Stimulated activated CD4-positive, alpha-beta T cell treated with anti-CD3 and anti-CD28 coated beads, Interleukin-1b, Interleukin-23, amount 100 ng/mL, for 24 hours (primary cell): ENCODE data around the gene SOX11.

Experiments
- DNase-seq, 4 experiments: peaks; one replicate each; pipeline ENCODE4 v3.0.0-alpha.2; 2020; ENCODE audit warnings: low read depth in 4 of 4, low spot score in 1 of 4

The SOX11 gene

DNA sequence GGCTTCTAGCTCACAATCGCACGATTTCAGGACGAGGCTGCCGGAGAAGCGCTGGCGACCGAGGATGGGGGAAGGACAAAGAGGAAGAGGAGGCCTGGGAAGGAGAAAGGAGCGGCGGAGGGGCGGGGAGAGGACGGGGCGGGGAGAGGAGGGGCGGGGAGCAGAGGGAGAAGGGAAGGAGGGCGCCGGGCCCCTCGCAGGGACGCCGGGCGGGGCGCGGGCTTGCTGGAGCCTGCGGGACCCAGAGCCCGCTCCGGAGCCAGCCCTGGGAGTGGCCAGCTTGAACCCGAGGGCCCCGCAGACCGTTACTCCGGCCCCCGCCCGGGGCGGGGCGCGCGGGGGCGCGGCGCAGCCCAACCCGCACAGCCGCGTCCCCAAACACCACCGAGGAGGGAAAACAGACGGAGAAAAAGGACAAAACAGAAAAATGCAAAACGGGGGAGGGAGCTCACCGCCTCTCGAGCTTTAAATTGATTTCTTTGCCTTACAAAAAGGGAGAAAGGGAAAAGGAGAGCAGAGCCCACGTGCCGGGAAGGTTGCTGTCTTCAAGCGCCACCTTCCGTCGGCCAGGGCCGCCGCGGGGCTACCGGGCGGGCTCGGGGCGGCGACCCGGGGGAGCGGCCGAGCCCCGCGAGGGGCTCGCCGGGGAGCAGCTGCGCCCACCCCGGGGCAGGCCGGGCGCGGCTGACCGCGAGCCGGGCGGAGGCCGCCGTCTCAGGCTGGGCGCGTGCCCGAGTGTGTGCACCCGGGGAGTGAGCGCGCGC, 781 bp upstream of the SOX11 start:
- no peak for DNase-seq

DNA sequence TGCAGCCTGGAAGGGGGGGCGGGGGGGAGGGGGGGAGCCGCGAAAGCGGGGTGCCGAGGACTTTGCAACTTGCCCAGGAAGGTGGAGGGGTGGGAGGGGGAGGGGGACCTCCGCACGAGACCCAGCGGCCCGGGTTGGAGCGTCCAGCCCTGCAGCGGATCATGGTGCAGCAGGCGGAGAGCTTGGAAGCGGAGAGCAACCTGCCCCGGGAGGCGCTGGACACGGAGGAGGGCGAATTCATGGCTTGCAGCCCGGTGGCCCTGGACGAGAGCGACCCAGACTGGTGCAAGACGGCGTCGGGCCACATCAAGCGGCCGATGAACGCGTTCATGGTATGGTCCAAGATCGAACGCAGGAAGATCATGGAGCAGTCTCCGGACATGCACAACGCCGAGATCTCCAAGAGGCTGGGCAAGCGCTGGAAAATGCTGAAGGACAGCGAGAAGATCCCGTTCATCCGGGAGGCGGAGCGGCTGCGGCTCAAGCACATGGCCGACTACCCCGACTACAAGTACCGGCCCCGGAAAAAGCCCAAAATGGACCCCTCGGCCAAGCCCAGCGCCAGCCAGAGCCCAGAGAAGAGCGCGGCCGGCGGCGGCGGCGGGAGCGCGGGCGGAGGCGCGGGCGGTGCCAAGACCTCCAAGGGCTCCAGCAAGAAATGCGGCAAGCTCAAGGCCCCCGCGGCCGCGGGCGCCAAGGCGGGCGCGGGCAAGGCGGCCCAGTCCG, 540 bp downstream of the SOX11 start:
- DNase-seq: no peak

DNA sequence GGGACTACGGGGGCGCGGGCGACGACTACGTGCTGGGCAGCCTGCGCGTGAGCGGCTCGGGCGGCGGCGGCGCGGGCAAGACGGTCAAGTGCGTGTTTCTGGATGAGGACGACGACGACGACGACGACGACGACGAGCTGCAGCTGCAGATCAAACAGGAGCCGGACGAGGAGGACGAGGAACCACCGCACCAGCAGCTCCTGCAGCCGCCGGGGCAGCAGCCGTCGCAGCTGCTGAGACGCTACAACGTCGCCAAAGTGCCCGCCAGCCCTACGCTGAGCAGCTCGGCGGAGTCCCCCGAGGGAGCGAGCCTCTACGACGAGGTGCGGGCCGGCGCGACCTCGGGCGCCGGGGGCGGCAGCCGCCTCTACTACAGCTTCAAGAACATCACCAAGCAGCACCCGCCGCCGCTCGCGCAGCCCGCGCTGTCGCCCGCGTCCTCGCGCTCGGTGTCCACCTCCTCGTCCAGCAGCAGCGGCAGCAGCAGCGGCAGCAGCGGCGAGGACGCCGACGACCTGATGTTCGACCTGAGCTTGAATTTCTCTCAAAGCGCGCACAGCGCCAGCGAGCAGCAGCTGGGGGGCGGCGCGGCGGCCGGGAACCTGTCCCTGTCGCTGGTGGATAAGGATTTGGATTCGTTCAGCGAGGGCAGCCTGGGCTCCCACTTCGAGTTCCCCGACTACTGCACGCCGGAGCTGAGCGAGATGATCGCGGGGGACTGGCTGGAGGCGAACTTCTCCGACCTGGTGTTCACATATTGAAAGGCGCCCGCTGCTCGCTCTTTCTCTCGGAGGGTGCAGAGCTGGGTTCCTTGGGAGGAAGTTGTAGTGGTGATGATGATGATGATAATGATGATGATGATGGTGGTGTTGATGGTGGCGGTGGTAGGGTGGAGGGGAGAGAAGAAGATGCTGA, 1.4 kb downstream of the SOX11 start:
- no peak for DNase-seq

DNA sequence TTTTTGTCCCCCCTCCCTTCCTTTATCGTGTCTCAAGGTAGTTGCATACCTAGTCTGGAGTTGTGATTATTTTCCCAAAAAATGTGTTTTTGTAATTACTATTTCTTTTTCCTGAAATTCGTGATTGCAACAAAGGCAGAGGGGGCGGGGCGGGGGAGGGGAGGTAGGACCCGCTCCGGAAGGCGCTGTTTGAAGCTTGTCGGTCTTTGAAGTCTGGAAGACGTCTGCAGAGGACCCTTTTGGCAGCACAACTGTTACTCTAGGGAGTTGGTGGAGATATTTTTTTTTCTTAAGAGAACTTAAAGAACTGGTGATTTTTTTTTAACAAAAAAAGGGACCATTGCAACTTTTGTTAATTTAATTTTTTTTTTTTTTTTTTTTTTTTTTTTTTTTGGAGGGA, 2.1 kb downstream of the SOX11 start:
- DNase-seq: no peak

DNA sequence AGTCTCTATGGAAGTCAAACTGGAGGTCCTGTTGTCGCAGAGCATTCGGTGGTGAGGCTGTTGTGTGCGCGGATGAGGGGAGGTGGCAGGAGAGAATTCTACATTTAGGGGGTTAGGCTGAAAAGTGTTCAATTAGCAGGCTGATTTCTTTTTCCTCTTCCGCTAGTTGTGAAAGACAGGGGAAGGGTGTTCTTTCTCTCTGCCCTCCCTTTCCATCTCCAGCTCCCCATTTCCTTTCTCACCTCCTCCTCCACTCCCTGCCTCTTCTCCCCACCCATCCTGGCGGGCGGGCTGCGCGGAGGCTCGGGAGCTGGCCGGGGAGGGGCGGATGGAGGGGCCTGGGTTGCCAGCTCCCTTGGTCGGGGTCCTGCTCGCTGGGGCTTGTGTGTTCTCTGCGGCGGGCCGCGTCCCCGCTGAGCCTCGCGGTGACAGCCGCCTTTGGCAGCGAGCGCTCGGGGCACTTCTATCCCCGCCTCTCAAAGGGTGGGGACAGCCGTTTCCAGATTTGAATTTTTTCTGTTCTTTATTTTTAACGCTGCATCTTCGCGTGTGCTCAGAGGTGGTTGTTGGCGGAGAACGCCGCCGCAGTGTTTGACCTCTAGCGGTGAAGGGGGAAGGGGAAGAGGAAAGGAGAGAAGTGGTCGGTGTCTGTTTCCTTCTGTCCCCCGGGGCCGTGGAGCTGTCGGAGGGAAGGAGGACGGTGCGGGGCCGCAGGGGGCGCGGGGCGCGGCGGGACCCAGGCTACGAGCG, 3.6 kb downstream of the SOX11 start:
- DNase-seq: no peak

DNA sequence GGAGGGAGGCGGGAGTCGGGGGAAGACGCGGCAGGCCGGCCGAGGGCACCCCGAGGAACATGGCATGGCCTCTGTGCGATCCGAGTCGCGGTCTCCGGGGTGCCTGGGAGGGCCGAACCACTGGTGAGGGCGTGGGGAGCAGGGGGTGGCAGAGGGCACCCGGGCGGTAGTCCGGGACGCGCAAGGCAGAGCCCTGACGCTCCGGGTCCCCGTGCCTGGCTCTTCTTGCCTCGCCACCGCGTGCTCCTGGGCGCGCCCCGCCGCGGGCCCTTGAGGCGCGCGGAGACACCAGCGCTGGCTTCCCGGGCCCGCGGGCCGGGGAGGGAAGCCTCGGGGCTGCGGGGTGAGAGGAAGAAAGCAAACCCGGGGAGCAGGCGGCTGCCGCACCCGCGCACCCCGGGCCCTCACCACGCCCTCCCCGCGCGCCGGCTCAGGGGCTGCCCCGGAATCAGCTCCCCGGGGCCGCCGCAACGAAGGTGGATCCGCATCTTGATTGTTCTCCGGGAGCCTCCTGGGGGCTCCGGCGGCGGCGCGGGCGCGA, 4.3 kb downstream of the SOX11 start:
- DNase-seq: no peak

DNA sequence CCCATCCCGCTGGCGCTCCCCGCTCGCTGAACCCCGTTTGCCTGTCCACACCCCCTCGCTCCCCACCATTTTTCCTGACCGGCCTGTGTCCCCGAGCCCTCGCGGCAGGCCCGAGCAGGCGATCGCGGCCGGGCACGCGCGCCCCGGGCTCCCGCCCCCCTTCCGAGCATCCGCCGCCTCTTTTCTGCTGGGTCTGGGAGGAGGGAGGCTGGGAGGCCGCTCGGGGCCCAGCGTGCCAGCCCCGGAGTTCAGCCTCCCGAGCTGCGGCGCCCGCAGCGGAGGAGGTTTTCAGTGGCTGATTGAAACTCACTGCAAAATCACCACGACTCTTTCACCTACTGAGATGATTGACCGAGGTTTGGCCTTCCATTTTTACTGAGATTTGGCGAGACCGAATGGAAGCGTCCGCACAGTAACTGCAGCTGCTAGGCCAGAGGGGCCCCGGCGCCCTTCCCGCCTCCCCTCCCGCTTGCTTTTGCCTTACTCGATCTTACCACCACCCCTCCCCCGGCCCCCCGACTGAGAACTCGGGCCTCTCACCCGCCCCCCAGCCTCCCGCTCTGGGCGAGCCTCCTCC, 4.8 kb downstream of the SOX11 start:
- DNase-seq: no peak

DNA sequence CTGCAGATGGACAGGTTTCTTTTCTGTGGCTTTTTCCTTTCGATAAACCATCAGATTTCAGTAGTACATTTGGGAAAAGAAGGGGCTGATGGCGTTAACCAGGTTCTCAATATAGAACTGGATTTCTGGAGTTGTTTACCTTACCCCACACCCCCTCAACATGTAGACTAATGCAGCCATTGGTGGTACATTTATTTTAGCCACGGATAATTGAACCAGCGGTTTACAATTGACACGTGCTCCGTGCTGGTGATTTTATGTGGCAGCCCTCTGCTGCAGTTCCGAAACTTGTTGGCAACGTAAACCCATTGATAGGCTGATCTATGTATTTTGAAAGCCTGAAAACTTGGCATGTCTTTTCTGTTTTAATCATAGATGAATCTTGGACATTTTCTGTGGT, 5.4 kb downstream of the SOX11 start:
- no peak for DNase-seq

DNA sequence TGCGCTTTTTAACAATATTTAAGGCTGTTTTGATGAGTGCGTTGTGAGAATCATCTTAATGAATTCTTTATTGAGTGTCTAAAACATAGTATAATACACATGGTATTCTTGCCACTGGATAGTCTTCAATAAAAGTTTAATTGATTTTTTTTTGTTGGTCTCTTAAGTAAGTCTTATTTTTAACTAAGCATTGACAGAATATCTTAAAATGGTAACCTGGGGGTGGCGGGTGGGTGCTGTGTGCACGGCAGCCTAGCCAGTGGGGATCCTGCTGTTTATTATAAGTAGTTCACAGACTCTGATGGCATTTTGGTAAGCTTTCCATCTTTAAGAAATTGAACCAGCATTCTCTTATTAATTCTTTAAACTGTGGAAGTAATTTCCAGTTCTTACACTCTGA, 6.0 kb downstream of the SOX11 start:
- no peak for DNase-seq

DNA sequence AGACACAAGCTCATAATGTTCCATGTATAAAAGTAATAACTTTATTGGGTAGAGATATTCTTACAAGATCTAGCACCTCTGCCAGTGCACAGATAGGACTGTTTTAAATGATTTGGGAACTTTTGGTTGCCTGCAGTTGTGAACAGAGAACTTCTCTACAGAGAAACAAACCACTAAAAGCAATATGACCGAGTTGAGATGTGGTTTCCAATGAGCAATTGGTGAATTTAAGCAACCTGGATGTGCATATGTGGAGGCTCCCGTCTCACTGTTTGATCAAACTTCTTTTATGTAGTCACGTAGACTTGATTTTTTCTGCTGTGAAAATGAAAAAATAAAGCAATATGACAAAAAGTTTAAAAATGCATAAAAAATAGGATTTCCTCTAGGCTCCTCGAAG, 7.8 kb downstream of the SOX11 start:
- DNase-seq: no peak

DNA sequence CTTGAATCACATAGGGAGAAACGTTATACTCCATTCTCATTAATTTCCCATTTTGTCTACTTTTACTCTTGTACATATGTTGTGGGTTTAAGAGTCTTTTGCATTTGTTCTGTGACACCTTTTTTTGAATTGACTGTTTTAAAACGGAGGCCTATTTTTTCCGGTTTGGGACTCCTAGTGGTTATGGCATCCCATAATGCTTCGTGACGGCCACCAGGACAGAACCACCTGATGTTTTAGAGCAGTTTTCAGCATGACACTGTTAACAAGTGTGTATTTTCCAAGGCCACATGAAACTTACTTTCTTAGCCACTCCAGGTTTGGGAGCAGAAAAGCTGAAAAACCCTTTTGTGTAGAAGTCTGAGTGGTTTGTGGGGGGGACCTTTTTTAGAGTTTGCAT, 8.4 kb downstream of the SOX11 start:
- DNase-seq: no peak

DNA sequence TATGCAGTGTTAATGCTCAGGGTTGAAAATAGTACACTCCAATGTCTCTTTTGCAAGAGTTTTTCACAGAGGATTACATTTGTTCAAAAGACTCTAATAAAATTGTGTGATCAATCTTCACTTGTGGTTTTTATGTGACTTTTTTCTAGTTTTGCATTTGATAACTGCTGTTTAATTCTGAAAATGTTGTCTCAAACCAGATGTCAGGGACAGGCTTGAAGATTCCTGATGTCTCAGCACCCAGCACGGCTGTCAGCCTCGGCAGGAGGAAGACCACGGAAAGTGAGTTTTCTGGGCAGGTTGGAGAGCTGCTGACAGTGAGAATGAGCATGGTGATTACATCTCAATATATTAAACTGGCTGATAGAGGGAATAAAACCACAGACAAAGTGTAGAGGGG, 9.1 kb downstream of the SOX11 start:
- no peak for DNase-seq

DNA sequence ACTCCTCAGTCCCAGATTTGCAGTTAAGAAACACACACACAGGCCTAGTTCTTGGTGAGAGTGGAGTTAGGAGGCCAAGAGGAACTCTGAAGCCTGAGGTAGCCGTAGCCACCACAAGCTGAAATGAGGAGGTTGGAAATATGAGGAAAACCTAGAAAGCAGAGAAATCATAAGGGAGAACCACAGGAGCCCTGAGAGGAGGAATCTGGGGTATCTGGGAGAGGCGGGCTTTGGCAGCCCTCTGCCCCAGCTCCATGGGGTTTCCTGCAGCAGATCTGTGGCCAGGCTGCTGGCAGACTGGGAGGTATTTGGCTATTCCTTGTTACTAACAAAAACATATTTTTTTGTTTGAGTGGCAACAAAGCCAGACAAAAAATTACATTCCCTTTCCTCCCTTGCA, 11.0 kb downstream of the SOX11 start:
- no peak for DNase-seq

DNA sequence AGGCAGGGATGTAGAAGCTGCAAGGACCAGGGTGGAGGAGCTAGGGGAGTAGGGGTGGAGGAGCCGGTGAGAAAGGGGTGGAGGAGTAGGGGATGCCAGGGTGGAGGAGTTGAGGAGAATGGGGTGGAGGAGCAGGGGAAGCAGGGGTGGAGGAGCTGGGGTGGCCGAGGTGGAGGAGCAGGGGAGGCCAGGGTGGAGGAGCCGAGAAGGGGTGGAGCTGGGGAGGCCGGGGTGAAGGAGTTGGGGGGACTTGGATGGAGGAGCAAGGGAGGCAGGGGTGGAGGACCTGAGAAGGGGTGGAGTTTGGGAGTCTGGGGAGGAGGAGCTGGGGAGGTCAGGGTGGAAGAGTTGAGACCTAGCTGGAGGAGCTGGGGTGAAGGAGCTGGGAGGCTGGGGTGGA, 13.3 kb downstream of the SOX11 start:
- no peak for DNase-seq

DNA sequence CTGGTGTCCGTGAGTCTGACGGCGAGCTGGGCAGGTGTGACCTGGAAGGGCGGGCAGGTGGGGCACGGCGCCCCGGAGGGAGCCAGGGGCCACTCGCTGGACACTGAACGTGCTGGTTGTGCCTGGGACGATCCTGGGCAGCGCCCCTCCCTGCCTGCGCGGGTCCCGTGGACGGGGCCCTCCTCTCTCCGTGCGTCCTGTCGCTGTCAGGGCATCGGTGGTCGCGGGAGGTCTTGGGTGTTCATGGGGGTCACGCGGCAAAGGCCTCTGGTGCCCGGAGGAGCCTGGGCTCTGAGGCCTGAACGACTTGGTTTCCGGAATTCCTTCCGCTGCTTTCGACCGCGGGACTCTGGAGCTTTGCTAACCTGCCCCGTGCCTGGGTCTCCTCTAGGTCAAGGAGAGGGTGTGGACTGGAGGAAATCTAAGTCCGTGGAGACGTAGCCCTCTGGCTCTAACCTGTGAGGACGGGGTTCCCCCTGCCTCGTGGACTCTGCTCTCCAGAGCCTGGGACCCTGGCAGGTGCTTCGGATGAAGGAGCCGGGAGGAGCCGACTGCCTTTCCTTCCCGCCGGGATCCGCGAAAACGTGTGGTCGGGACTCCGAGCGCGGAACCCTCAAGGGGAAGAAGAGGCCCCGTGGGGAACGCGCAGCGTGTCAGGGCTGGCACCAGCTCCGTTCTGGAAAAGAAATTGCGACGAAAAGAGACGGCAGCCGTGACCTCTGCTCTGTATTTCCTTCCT, 14.7 kb downstream of the SOX11 start:
- DNase-seq: no peak

DNA sequence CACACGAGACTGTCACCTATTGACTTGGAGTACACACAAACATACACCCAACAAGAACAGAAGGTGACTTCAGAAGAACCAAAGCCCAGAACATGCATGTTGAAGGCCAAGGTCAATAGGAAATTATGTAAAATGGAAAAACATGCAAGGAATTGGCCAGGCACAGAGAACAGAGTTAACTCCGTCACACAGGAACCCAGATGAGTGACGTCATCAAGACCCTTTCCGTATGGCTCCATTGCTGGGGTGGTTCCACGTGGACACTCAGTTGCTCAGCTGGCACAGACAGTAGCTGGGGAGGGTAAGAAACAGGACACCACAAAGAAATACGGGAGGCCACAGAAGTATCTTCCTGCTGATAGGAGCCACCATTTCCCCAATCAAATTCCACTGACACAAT, 18.4 kb downstream of the SOX11 start:
- DNase-seq: no peak

DNA sequence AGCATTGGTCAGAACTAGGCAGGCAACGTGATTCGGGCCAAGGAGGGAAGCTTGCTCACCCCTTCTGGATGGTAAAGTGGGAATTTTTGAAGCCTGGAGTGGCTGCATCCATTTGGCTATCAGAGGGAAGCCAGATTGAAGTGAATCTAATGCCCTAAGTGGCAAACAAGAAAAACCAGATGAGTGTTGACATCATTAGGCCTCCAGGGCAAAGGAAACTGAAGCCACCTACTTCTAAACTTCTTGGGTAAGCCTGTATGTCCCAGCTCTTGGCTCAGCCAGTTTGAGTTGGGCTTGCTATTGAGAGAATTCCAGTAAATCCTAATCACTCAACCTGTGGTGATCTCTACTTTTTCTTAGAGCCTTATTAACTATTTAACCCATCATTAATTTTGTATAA, 20.9 kb downstream of the SOX11 start:
- no peak for DNase-seq

DNA sequence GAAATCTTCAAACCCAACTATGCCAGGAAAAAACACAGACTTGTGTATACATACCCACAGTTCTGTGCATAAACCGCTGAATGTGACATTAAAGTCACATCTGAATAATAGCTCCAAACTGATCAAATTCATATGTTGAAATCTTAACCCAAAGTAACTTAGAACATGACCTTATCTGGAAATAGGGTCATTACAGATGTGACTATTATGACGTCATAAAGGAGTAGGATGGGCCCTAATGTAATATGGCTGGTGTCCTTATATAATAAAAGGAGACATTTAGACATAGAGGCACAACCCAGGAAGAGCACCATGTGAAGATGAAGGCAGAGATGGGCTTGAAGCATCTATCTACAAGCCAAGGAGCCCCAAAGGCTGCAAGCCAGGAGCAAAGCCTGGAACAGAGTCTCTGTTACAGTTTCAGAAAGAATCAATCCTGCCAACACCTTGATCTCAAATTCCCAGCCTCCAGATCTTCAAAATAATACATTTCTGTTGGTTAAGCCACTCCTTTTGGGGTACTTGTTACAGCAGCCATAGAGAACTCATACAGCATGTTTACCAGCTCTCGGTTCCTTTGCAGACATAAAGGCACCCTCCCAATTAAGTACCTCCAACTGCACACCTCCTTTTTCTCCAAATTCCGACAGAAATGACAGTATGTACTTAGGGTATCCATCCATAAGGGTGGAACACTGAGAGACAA, 27.6 kb downstream of the SOX11 start:
- no peak for DNase-seq

DNA sequence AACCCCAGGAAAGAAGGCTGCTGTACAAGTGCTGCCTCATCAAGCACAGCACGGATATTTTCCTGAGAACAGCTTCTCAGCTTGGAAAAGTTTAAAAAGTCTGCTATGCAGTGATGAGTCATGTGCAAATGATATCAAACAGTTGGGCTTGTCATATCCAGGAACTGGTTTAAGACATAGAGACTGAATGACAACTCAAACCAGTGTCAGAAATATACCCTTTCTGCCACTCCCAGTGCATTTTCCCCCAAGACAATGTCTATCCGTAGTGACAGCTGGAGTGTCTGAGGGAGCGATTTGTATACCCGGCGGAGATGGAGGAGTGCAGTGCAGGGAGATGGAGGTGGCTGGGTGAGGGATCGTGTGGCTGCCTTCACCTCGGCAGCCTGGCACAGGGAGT, 28.2 kb downstream of the SOX11 start:
- no peak for DNase-seq
